ENCODE results near the gene USP12.

Gene USP12

GRCh38 chr13:27035892-27036235 is 135.7 kb downstream of the USP12 start:
- no peak for DNase-seq (ENCODE audit: low spot score)

GRCh38 chr13:27034678-27035111 is 136.9 kb downstream of the USP12 start:
- DNase-seq (ENCODE audit: low spot score), result no peak

GRCh38 chr13:27028683-27029480 is 142.7 kb downstream of the USP12 start:
- DNase-seq (ENCODE audit: low spot score), result no peak

GRCh38 chr13:27027086-27027667 is 144.4 kb downstream of the USP12 start:
- no peak for DNase-seq (ENCODE audit: low spot score)

- no peak for DNase-seq (ENCODE audit: low spot score)
Measured at GRCh38 chr13:27026396-27026795, 145.2 kb downstream of the USP12 start.

GRCh38 chr13:27024776-27025492 is 146.7 kb downstream of the USP12 start:
- no peak for DNase-seq (ENCODE audit: low spot score)

- no peak for DNase-seq (ENCODE audit: low spot score)
Measured at GRCh38 chr13:27024074-27024461, 147.5 kb downstream of the USP12 start.

- DNase-seq (ENCODE audit: low spot score), result no peak
Measured at GRCh38 chr13:27023385-27024073, 148.1 kb downstream of the USP12 start.

- DNase-seq (ENCODE audit: low spot score), result no peak
Measured at GRCh38 chr13:27022571-27023311, 148.9 kb downstream of the USP12 start.

- DNase-seq (ENCODE audit: low spot score), result no peak
Measured at GRCh38 chr13:27020415-27020814, 151.2 kb downstream of the USP12 start.

GRCh38 chr13:27018882-27019281 is 152.7 kb downstream of the USP12 start:
- no peak for DNase-seq (ENCODE audit: low spot score)

GRCh38 chr13:27018344-27018861 is 153.2 kb downstream of the USP12 start:
- DNase-seq (ENCODE audit: low spot score), result no peak

GRCh38 chr13:27016875-27017274 is 154.7 kb downstream of the USP12 start:
- DNase-seq (ENCODE audit: low spot score), result no peak

Data from CD4-positive, alpha-beta T cell treated with Interleukin-2 at 100 ng/mL for 4 hours (primary cell).